BJ (cell line): ENCODE results near the gene HSD17B14. TPM values are rescaled to one million over a fixed set of nuclear protein-coding genes. Genes with fewer than 3 reads are reported as not detected.

Experiments used
- polyA plus RNA-seq: library from polyadenylated mRNA; depleted of rRNA; stranded (reverse); fragments of >200 nt; gene quantifications from 2 replicates; pipeline ENCODE4 v1.2.3, GENCODE V29; 2011; rRNA removed
- small RNA-seq: library from RNA; depleted of rRNA; stranded (forward); fragments of <200 nt; gene quantifications from one replicate; pipeline ENCODE3, GENCODE V24; 2012; ENCODE audit warnings: low replicate concordance, low read depth; ENCODE audit not compliant: insufficient read length

The HSD17B14 gene
- polyA plus RNA-seq, 1 experiment: 7.6 TPM

Small RNA genes within 50 kb of the gene (small RNA-seq; reads per million reads assigned to genes)
- gene RNU6-317P: not detected

Other genes with a start within 250 kb of the HSD17B14 start
- gene SPACA4, start 229.7 kb downstream of the HSD17B14 start, polyA plus RNA-seq: not detected in 2 replicates
- 0.16 TPM in 1 of 2 replicates, not detected in the other for gene FAM83E, start 221.4 kb downstream of the HSD17B14 start, polyA plus RNA-seq
- 1,260 and 1,324 TPM in 2 replicates for gene RPL18, start 217.3 kb downstream of the HSD17B14 start, polyA plus RNA-seq
- 5.6 and 9.2 TPM in 2 replicates for gene SPHK2, start 217.0 kb downstream of the HSD17B14 start, polyA plus RNA-seq
- 4.3 and 5.3 TPM in 2 replicates for gene DBP, start 199.1 kb downstream of the HSD17B14 start, polyA plus RNA-seq
- 3.0 and 3.2 TPM in 2 replicates for gene CA11, start 190.3 kb downstream of the HSD17B14 start, polyA plus RNA-seq
- 0.10 and 0.11 TPM in 2 replicates for gene NTN5, start 163.5 kb downstream of the HSD17B14 start, polyA plus RNA-seq
- gene FUT2, start 140.5 kb downstream of the HSD17B14 start, polyA plus RNA-seq: not detected in 2 replicates
- 0.86 and 1.5 TPM in 2 replicates for gene MAMSTR, start 116.8 kb downstream of the HSD17B14 start, polyA plus RNA-seq
- gene RASIP1, start 95.9 kb downstream of the HSD17B14 start, polyA plus RNA-seq: 0.76 and 1.1 TPM in 2 replicates
- not detected in 2 replicates for gene IZUMO1, start 89.6 kb downstream of the HSD17B14 start, polyA plus RNA-seq
- 0.32 and 0.37 TPM in 2 replicates for gene FUT1, start 83.8 kb downstream of the HSD17B14 start, polyA plus RNA-seq
- not detected in 2 replicates for gene FGF21, start 81.0 kb downstream of the HSD17B14 start, polyA plus RNA-seq
- gene BCAT2, start 25.5 kb downstream of the HSD17B14 start, polyA plus RNA-seq: 32.1 and 52.2 TPM in 2 replicates
- gene PLEKHA4, start 32.1 kb upstream of the HSD17B14 start, polyA plus RNA-seq: 3.3 and 5.4 TPM in 2 replicates
- 24.7 and 43.0 TPM in 2 replicates for gene PPP1R15A, start 35.9 kb upstream of the HSD17B14 start, polyA plus RNA-seq
- gene TULP2, start 62.3 kb upstream of the HSD17B14 start, polyA plus RNA-seq: 0.07 and 0.10 TPM in 2 replicates
- gene NUCB1, start 63.8 kb upstream of the HSD17B14 start, polyA plus RNA-seq: 145 and 305 TPM in 2 replicates
- gene DHDH, start 97.2 kb upstream of the HSD17B14 start, polyA plus RNA-seq: not detected in 2 replicates
- 141 and 159 TPM in 2 replicates for gene BAX, start 118.4 kb upstream of the HSD17B14 start, polyA plus RNA-seq
- gene FTL, start 128.8 kb upstream of the HSD17B14 start, polyA plus RNA-seq: 2,664 and 3,340 TPM in 2 replicates
- gene GYS1, start 156.8 kb upstream of the HSD17B14 start, polyA plus RNA-seq: 36.0 and 49.7 TPM in 2 replicates
- gene RUVBL2, start 157.4 kb upstream of the HSD17B14 start, polyA plus RNA-seq: 138 and 221 TPM in 2 replicates
- not detected in 2 replicates for gene LHB, start 180.6 kb upstream of the HSD17B14 start, polyA plus RNA-seq
- not detected in 2 replicates for gene CGB3, start 187.8 kb upstream of the HSD17B14 start, polyA plus RNA-seq
- not detected in 2 replicates for gene CGB2, start 195.4 kb upstream of the HSD17B14 start, polyA plus RNA-seq
- not detected in 2 replicates for gene CGB1, start 200.4 kb upstream of the HSD17B14 start, polyA plus RNA-seq
- not detected in 2 replicates for gene CGB5, start 207.4 kb upstream of the HSD17B14 start, polyA plus RNA-seq
- gene CGB8, start 212.6 kb upstream of the HSD17B14 start, polyA plus RNA-seq: 0.22 TPM in 1 of 2 replicates, not detected in the other
- 0.27 and 0.28 TPM in 2 replicates for gene CGB7, start 221.3 kb upstream of the HSD17B14 start, polyA plus RNA-seq
- gene NTF4, start 228.3 kb upstream of the HSD17B14 start, polyA plus RNA-seq: 0.10 TPM in 1 of 2 replicates, not detected in the other
- not detected in 2 replicates for gene KCNA7, start 236.2 kb upstream of the HSD17B14 start, polyA plus RNA-seq
- 125 and 268 TPM in 2 replicates for gene SNRNP70, start 249.0 kb upstream of the HSD17B14 start, polyA plus RNA-seq